ENCODE measurements around the gene IGSF21. TPM values are rescaled to one million over a fixed set of nuclear protein-coding genes. Genes with fewer than 3 reads are reported as not detected.

Gene IGSF21
- total RNA-seq, 2 donors from 2014 or later: 4.7 to 7.8 TPM

GRCh38 chr1:18191481-18192155, 84.0 kb downstream of the IGSF21 start:
- intact Hi-C loops (cut with DNase I): loop anchor here in 1 of 2 donors (5.0 kb wide), 1 partner anchor 524 kb away; no protein-coding TSS in a partner anchor
- DNase-seq (ENCODE audit: low spot score): no peak

- no peak for DNase-seq (ENCODE audit: low spot score)
- intact Hi-C loops (cut with DNase I): loop anchor here in 1 of 2 donors (5.0 kb wide), 1 partner anchor 525 kb away; no protein-coding TSS in a partner anchor
Observed at GRCh38 chr1:18192182-18192581, 84.6 kb downstream of the IGSF21 start.

- DNase-seq (ENCODE audit: low spot score): no peak
- intact Hi-C loops (cut with DNase I): loop anchor here in 1 of 2 donors (5.0 kb wide), 1 partner anchor 526 kb away; no protein-coding TSS in a partner anchor
Observed at GRCh38 chr1:18192974-18193373, 85.4 kb downstream of the IGSF21 start.

- intact Hi-C loops (cut with DNase I): no loop called here
- DNase-seq (ENCODE audit: low spot score): no peak
Observed at GRCh38 chr1:18197299-18197698, 89.7 kb downstream of the IGSF21 start.

GRCh38 chr1:18198260-18198659, 90.7 kb downstream of the IGSF21 start:
- no peak for DNase-seq (ENCODE audit: low spot score)

GRCh38 chr1:18199462-18199861, 91.9 kb downstream of the IGSF21 start:
- intact Hi-C loops (cut with DNase I): no loop called here
- no peak for DNase-seq (ENCODE audit: low spot score)

More at GRCh38 chr1:18198260-18198659, 90.7 kb downstream of the IGSF21 start:
- intact Hi-C loops (cut with DNase I): no loop called here

- no peak for DNase-seq (ENCODE audit: low spot score)
- intact Hi-C loops (cut with DNase I): no loop called here
Observed at GRCh38 chr1:18200136-18200717, 92.6 kb downstream of the IGSF21 start.

- intact Hi-C loops (cut with DNase I): no loop called here
- DNase-seq (ENCODE audit: low spot score): no peak
Observed at GRCh38 chr1:18200918-18201317, 93.3 kb downstream of the IGSF21 start.

- intact Hi-C loops (cut with DNase I): no loop called here
Observed at GRCh38 chr1:18201997-18202719, 94.6 kb downstream of the IGSF21 start.

GRCh38 chr1:18203645-18204044, 96.0 kb downstream of the IGSF21 start:
- no peak for DNase-seq (ENCODE audit: low spot score)
- intact Hi-C loops (cut with DNase I): no loop called here

More at GRCh38 chr1:18201997-18202719, 94.6 kb downstream of the IGSF21 start:
- no peak for DNase-seq (ENCODE audit: low spot score)

GRCh38 chr1:18204575-18204974, 97.0 kb downstream of the IGSF21 start:
- intact Hi-C loops (cut with DNase I): no loop called here
- no peak for DNase-seq (ENCODE audit: low spot score)

- intact Hi-C loops (cut with DNase I): no loop called here
- DNase-seq (ENCODE audit: low spot score): no peak
Observed at GRCh38 chr1:18205319-18205718, 97.7 kb downstream of the IGSF21 start.

- DNase-seq (ENCODE audit: low spot score): no peak
- intact Hi-C loops (cut with DNase I): no loop called here
Observed at GRCh38 chr1:18211764-18212163, 104.2 kb downstream of the IGSF21 start.

GRCh38 chr1:18217398-18218043, 109.9 kb downstream of the IGSF21 start:
- intact Hi-C loops (cut with DNase I): no loop called here
- no peak for DNase-seq (ENCODE audit: low spot score)

GRCh38 chr1:18229625-18230024, 122.0 kb downstream of the IGSF21 start:
- DNase-seq (ENCODE audit: low spot score): no peak
- intact Hi-C loops (cut with DNase I): no loop called here

- intact Hi-C loops (cut with DNase I): no loop called here
- no peak for DNase-seq (ENCODE audit: low spot score)
Observed at GRCh38 chr1:18230321-18230720, 122.7 kb downstream of the IGSF21 start.

GRCh38 chr1:18230840-18231239, 123.2 kb downstream of the IGSF21 start:
- intact Hi-C loops (cut with DNase I): no loop called here
- DNase-seq (ENCODE audit: low spot score): no peak

GRCh38 chr1:18232052-18232451, 124.5 kb downstream of the IGSF21 start:
- DNase-seq (ENCODE audit: low spot score): no peak
- intact Hi-C loops (cut with DNase I): no loop called here

GRCh38 chr1:18233176-18233864, 125.7 kb downstream of the IGSF21 start:
- intact Hi-C loops (cut with DNase I): no loop called here
- DNase-seq (ENCODE audit: low spot score): no peak

All from posterior vena cava (tissue), 2 donors.